CD4-positive, alpha-beta T cell treated with Interleukin-12 subunit alpha and Interleukin-12 subunit beta, for 1 hour (primary cell): Measurements from ENCODE around the gene EIF2S2.

ENCODE experiments used
- DNase-seq: peaks from one replicate; pipeline ENCODE4 v3.0.0-alpha.2; 2020

The EIF2S2 gene

DNA sequence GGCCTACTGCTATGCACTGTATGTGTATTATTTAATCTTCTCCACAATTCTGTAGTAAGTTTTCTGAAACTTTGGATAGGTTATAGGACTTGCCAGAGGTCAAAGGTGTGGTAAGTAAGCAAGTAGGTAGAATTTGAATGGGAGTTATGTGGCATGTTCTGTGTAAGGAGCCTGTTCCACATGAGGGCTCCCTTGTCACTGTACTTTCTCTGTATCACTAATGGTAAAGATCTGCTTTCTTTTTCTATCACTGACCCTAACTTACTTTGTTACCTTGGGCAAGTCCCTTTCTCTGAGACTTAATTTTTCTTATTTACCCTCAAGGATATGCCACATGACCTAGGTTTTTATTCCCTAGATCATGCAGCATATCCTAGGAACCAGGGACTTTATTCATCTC, 50.3 kb downstream of the EIF2S2 start:
- no peak for DNase-seq

GRCh38 chr20:34060970-34061369, 51.1 kb downstream of the EIF2S2 start:
- DNase-seq: no peak

- peak; percentile 30 for DNase-seq
Observed at GRCh38 chr20:34058831-34059230, 53.2 kb downstream of the EIF2S2 start.

- DNase-seq: no peak
Observed at GRCh38 chr20:34055290-34055689, 56.8 kb downstream of the EIF2S2 start.

GRCh38 chr20:34052414-34052813, 59.6 kb downstream of the EIF2S2 start:
- no peak for DNase-seq

- no peak for DNase-seq
Observed at GRCh38 chr20:34049897-34050695, 61.9 kb downstream of the EIF2S2 start.

DNA sequence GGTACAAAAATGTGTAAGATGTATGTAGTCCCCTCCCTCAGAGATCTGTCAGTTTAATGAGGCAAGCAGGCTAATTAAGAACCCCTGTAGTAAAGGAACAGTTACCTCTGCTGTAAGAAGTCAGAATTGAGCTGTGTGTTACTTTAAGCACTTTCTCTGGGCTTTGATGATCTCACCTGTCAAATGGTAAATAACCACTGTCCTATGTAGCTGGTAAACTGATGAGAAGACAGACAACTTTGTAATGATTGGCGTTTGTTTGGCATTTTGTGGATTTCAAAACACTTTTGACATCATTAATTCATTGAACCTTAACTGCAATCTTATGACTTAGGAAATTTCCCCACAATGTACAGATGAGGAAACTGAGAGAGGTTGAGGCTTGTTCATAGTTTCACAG, 62.7 kb downstream of the EIF2S2 start:
- no peak for DNase-seq

DNA sequence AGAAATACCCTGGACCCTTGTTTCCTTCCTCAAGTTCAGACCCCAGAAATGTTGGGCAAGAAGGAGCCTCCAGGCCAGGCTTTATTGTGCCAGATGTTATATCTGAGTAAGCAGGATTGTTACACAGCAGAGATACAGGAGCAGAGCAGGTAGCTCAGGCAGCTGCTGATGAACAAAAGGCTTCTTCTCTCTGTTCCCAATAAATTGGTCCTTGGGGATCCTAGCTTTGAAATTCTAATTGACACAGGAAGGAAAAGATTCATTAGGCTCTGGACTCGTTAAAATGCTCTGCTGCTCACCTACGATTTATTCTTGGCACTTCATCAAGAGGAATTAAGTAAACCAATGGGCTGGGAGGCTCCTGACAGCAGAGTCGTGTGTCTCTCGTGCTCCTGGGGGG, 64.1 kb downstream of the EIF2S2 start:
- no peak for DNase-seq

- DNase-seq: no peak
Observed at GRCh38 chr20:34047010-34047687, 64.9 kb downstream of the EIF2S2 start.

- DNase-seq: no peak
Observed at GRCh38 chr20:34045930-34046725, 65.9 kb downstream of the EIF2S2 start.

- DNase-seq: no peak
Observed at GRCh38 chr20:34045294-34045693, 66.7 kb downstream of the EIF2S2 start.

DNA sequence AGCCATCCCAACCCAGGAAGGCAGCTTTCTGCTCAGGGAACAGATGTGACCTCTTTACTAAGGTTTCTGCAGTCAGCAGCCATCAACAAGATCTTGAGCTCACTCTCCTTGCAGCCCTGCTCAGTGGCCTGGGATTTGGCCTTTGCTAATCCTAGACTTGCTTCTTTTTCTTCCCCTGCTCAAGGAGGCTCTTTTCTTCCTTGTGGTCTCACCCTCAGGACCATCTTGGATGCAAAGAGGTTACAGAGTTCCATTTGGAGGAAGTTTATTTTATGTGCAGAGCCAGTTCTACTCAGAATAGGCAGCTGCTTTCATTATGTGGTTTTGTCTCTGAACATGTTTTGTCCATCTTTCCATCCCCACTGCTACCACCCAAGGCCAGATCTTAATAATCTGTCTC, 69.0 kb downstream of the EIF2S2 start:
- no peak for DNase-seq

DNA sequence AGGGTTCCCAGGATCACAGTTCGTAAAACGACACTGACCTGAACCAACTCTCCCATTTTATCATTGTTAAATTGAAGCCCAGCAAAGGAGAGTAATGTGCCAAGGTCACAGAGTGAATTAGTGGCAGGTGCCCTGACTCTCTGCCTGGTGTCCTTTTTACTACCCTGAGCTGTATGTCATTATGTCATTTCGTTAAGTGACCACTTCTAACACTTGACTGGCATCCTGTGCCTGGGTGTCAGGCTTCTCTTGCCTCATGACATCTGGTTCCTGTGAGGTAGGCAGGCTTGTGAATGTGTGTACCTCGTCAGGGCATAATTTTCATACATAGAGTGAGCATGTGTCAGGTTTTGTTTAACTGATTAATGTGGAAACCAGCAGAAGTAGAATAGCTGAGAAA, 69.8 kb downstream of the EIF2S2 start:
- DNase-seq: no peak

GRCh38 chr20:34041226-34041625, 70.8 kb downstream of the EIF2S2 start:
- DNase-seq: no peak

DNA sequence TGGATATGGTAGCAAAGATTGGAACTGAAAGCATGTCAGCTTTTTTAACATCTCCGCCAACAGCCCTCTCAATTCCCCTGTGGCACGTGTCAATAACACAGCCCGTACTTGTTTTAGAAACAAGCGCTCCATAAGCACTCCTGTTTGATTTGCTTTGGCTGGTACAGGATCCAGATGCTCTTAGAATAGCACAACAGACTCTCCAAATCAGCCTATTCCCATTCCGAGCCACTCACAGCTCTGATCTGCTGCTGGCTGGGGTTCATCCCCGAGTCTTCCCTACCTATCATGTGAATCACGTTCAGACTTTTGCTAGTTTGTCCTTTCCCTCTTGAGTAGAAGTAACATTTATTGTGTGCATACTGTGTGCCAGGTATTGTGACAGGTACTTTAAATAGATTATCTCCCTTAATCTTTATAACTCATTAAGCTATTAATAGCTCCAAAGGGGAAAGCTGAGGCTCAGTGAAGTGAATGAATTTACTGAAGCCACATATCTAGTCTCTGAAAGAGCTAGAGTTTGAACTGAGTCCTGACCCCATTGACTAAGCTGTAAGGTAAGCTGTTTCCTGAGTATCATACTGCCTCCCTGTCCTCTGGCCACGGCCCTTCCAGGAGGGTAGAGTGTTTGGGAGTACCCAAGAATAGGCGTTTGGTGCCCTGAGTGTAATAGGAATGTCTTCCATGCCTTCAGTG, 71.6 kb downstream of the EIF2S2 start:
- no peak for DNase-seq
